Activated CD8-positive, alpha-beta T cell treated with anti-CD3 and anti-CD28 coated beads for 36 hours (primary cell): ENCODE measurements around the gene LDLRAP1. TPM values are rescaled to one million over a fixed set of nuclear protein-coding genes. Genes with fewer than 3 reads are reported as not detected.

ENCODE experiments used
- ATAC-seq: fragments of 200-7000 bp; cut with Tn5 transposase; one replicate; pipeline ENCODE4 v1.10.0; 2021; ENCODE audit warnings: mild to moderate bottlenecking, moderate library complexity
- CTCF ChIA-PET: fragments of 350-600 bp; sonication (Branson Sonifier 250); formaldehyde crosslinking; loops from one replicate; lab custom pipeline; 2021; ENCODE audit warnings: antibody characterized with exemption; lab: Charles Lee
- POLR2A ChIA-PET: fragments of 350-600 bp; sonication (Branson Sonifier 250); formaldehyde crosslinking; loops from one replicate; lab custom pipeline; 2021; ENCODE audit warnings: antibody characterized with exemption; lab: Charles Lee
- DNase-seq: peaks from one replicate; pipeline ENCODE4 v3.0.0-alpha.2; 2020
- H3K27ac Mint-ChIP-seq: one replicate; pipeline ENCODE4 v1.8.0; 2021; ENCODE audit warnings: mild to moderate bottlenecking, mixed read lengths
- H3K27me3 Mint-ChIP-seq: one replicate; pipeline ENCODE4 v1.8.0; 2021; ENCODE audit warnings: mixed read lengths
- H3K36me3 Mint-ChIP-seq: one replicate; pipeline ENCODE4 v1.8.0; 2021; ENCODE audit warnings: low read depth, mixed read lengths
- H3K4me1 Mint-ChIP-seq: one replicate; pipeline ENCODE4 v1.8.0; 2021; ENCODE audit warnings: low read depth, mixed read lengths
- H3K4me3 Mint-ChIP-seq: one replicate; pipeline ENCODE4 v1.8.0; 2021; ENCODE audit warnings: mild to moderate bottlenecking, moderate library complexity, mixed read lengths
- H3K9me3 Mint-ChIP-seq: one replicate; pipeline ENCODE4 v1.8.0; 2021; ENCODE audit warnings: mixed read lengths
- intact Hi-C: fragments of 100-400 bp; cut with micrococcal nuclease; formaldehyde crosslinking; loops from one replicate; pipeline ENCODE4 v1.10.0; 2022
- total RNA-seq, 2 experiments: library from RNA; stranded (reverse); gene quantifications; one replicate each; pipeline ENCODE4 v1.2.3, GENCODE V29; 2021
- TF ChIP-seq, protein P1 (sequence below): fragments of 200-600 bp; IDR thresholded peaks from one replicate; pipeline ENCODE4 v1.8.0; 2022; ENCODE audit warnings: antibody characterized with exemption, mild to moderate bottlenecking

Gene LDLRAP1
- total RNA-seq, 2 experiments from 2014 or later: 13.4 to 14.5 TPM

DNA sequence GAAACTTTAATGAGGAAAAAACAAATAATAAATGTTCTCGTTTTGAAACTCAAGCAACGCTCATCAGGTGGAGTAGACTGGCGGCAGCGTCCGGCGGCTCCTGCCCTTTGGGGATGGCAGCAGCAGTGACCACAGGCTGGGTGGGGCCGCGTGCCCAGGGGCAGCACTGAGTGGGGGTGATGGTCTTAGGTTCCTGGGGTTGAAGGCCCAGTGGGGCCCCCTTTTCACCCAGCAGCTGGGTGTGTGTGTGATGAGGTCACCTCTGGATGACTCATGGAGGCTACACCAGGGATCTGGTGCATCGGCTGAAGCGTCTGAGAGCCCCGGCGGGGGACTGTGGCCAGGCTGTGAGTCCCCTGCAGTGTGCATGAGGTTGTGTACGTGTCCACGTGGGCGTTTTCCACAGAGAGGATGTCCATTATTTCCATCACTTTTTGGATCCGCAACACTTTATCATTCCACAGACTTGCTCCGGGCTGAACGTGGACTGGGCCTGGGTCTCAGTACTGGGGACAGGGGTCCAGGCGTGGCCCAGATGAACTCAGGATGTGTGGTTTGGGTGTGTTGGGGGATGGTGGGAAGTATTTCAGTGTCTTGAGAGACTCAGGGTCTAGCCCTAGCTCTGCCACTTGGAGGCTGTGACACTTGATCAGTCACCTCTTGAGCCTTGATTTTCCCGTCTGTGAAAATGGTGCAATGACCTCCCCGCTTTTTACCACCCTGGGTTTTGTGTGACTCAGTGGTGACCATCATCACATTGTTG lies 25.6 kb downstream of the LDLRAP1 start:
- POLR2A ChIA-PET: no interaction called here
- CTCF ChIA-PET: interaction anchor here (1.0 to 1.6 kb wide), 5 partner anchors 11 to 137 kb away, joined by 3 to 6 read pairs (median 4); no protein-coding TSS in a partner anchor
- Mint-ChIP-seq H3K36me3 (peaks cover 4% of the 10 kb centered on the region), H3K27ac (peak overlapping the region; percentile 64), H3K9me3 (no peaks in the 10 kb centered on the region), H3K4me1 (peaks cover 81% of the 10 kb centered on the region), H3K4me3 (no peak overlapping the region), H3K27me3 (no peaks in the 10 kb centered on the region)
- TF ChIP-seq, protein P1, sequence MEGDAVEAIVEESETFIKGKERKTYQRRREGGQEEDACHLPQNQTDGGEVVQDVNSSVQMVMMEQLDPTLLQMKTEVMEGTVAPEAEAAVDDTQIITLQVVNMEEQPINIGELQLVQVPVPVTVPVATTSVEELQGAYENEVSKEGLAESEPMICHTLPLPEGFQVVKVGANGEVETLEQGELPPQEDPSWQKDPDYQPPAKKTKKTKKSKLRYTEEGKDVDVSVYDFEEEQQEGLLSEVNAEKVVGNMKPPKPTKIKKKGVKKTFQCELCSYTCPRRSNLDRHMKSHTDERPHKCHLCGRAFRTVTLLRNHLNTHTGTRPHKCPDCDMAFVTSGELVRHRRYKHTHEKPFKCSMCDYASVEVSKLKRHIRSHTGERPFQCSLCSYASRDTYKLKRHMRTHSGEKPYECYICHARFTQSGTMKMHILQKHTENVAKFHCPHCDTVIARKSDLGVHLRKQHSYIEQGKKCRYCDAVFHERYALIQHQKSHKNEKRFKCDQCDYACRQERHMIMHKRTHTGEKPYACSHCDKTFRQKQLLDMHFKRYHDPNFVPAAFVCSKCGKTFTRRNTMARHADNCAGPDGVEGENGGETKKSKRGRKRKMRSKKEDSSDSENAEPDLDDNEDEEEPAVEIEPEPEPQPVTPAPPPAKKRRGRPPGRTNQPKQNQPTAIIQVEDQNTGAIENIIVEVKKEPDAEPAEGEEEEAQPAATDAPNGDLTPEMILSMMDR: no peak
- DNase-seq: peak; percentile 77
- intact Hi-C loops: loop anchor here (10.0 kb wide), 1 partner anchor 564 kb away; no protein-coding TSS in a partner anchor
- peak; percentile 61 for ATAC-seq

GRCh38 chr1:25569597-25570396 lies 26.4 kb downstream of the LDLRAP1 start:
- DNase-seq (no peak), ATAC-seq (no peak)
- no peaks in the 10 kb centered on the region for H3K9me3 Mint-ChIP-seq
- peak overlapping the region; percentile 57 for H3K27ac Mint-ChIP-seq
- intact Hi-C loops: loop anchor here (10.0 kb wide), 1 partner anchor 565 kb away; no protein-coding TSS in a partner anchor
- peaks cover 4% of the 10 kb centered on the region for H3K36me3 Mint-ChIP-seq
- POLR2A ChIA-PET: no interaction called here
- H3K27me3 Mint-ChIP-seq: no peaks in the 10 kb centered on the region
- H3K4me3 Mint-ChIP-seq: no peak overlapping the region
- CTCF ChIA-PET: interaction anchor here (1.0 to 1.6 kb wide), 5 partner anchors 10 to 138 kb away, joined by 3 to 6 read pairs (median 4); no protein-coding TSS in a partner anchor
- H3K4me1 Mint-ChIP-seq: peaks cover 77% of the 10 kb centered on the region
- TF ChIP-seq, protein P1: no peak

- peaks cover under 1% of the 10 kb centered on the region for H3K36me3 Mint-ChIP-seq
- no peaks in the 10 kb centered on the region for H3K9me3 Mint-ChIP-seq
- H3K4me3 Mint-ChIP-seq: no peak overlapping the region
- POLR2A ChIA-PET: interaction anchor here (0.5 kb wide), 1 partner anchor 14 kb away, joined by 3 read pairs; no protein-coding TSS in a partner anchor
- CTCF ChIA-PET: interaction anchor here (0.6 to 3.3 kb wide), 7 partner anchors 21 to 69 kb away, joined by 3 to 21 read pairs (median 6); no protein-coding TSS in a partner anchor
- peaks cover 66% of the 10 kb centered on the region for H3K4me1 Mint-ChIP-seq
- DNase-seq (no peak), ATAC-seq (no peak)
- H3K27ac Mint-ChIP-seq: no peak overlapping the region
- no peaks in the 10 kb centered on the region for H3K27me3 Mint-ChIP-seq
- TF ChIP-seq, protein P1: no peak
- intact Hi-C loops: no loop called here
Observed at GRCh38 chr1:25570798-25571521, 27.6 kb downstream of the LDLRAP1 start.

GRCh38 chr1:25571522-25571970 lies 28.1 kb downstream of the LDLRAP1 start:
- Mint-ChIP-seq H3K4me1 (peaks cover 60% of the 10 kb centered on the region), H3K27ac (no peak overlapping the region), H3K27me3 (no peaks in the 10 kb centered on the region), H3K36me3 (no peaks in the 10 kb centered on the region), H3K9me3 (no peaks in the 10 kb centered on the region), H3K4me3 (no peak overlapping the region)
- TF ChIP-seq, protein P1: no peak
- ATAC-seq: no peak
- ChIA-PET CTCF (interaction anchor here (0.6 to 3.3 kb wide), 14 partner anchors 10 to 239 kb away, joined by 3 to 23 read pairs (median 6); no protein-coding TSS in a partner anchor), POLR2A (interaction anchor here (0.8 to 1.7 kb wide), 5 partner anchors 8 to 216 kb away, joined by 3 to 5 read pairs (median 4); partner anchors contain the start of gene LDLRAP1)
- no peak for DNase-seq
- intact Hi-C loops: no loop called here
